IMR-90 (cell line): ENCODE measurements around the gene TTC7B. TPM values are rescaled to one million over a fixed set of nuclear protein-coding genes. Genes with fewer than 3 reads are reported as not detected.

ENCODE experiments used
- ATAC-seq: fragments of 200-7000 bp; cut with Tn5 transposase; 2 replicates; pipeline ENCODE4 v1.9.1; 2020; ENCODE audit warnings: low read depth, mild to moderate bottlenecking, moderate library complexity
- BruUV-seq: library from RNA; stranded (reverse); fragments of 400-500 nt; replicated peaks from 2 replicates; lab custom pipeline; 2021; lab: Mats Ljungman, UMichigan
- CTCF ChIA-PET: fragments of 300-600 bp; formaldehyde crosslinking; extraction: SDS; loops from one replicate; lab custom pipeline; 2021; ENCODE audit warnings: antibody characterized with exemption; lab: Yijun Ruan, JAX
- POLR2A ChIA-PET: fragments of 300-600 bp; sonication (Branson Sonifier 250); formaldehyde crosslinking; loops from one replicate; lab custom pipeline; 2022; ENCODE audit warnings: antibody characterized with exemption; ENCODE audit not compliant: unreplicated experiment; lab: Charles Lee
- DNase-seq: peaks from one replicate; pipeline ENCODE4 v3.0.0; 2013
- H2AFZ ChIP-seq: replicated peaks from 2 replicates; pipeline ENCODE3; 2013; ENCODE audit warnings: low read length, mild to moderate bottlenecking; ENCODE audit not compliant: poor library complexity
- H2AK5ac ChIP-seq: 2 replicates; pipeline ENCODE4 v1.6.1; 2013; ENCODE audit warnings: low read depth, low read length, inconsistent platforms
- H2AK9ac ChIP-seq: replicated peaks from 2 replicates; pipeline ENCODE3; 2013; ENCODE audit warnings: mild to moderate bottlenecking, low read depth, low read length, moderate library complexity; ENCODE audit not compliant: poor library complexity
- H2BK120ac ChIP-seq: 2 replicates; pipeline ENCODE4 v1.6.1; 2013; ENCODE audit warnings: low read depth, low read length, inconsistent platforms
- H2BK15ac ChIP-seq: 3 replicates; pipeline ENCODE4 v1.6.1; 2013; ENCODE audit warnings: low read depth, low read length, inconsistent platforms
- H2BK20ac ChIP-seq: 2 replicates; pipeline ENCODE4 v1.6.1; 2013; ENCODE audit warnings: low read depth, mild to moderate bottlenecking, inconsistent platforms, low read length, moderate library complexity
- H2BK5ac ChIP-seq: 2 replicates; pipeline ENCODE4 v1.6.1; 2013; ENCODE audit warnings: mild to moderate bottlenecking, low read depth, low read length, inconsistent platforms; ENCODE audit not compliant: poor library complexity, severe bottlenecking
- H3K14ac ChIP-seq: replicated peaks from 2 replicates; pipeline ENCODE4 v1.6.1; 2013; ENCODE audit warnings: low read depth, low read length, inconsistent platforms
- H3K18ac ChIP-seq: 2 replicates; pipeline ENCODE4 v1.6.1; 2013; ENCODE audit warnings: low read depth, low read length, control low read depth
- H3K23ac ChIP-seq: 2 replicates; pipeline ENCODE4 v1.6.1; 2013; ENCODE audit warnings: low read depth, low read length, inconsistent platforms
- H3K27ac ChIP-seq: 2 replicates; pipeline ENCODE4 v1.5.1; 2013; ENCODE audit warnings: mild to moderate bottlenecking, control low read depth, low read length; ENCODE audit not compliant: insufficient read depth
- H3K27me3 ChIP-seq: 2 replicates; pipeline ENCODE4 v1.6.1; 2013; ENCODE audit warnings: low read length; ENCODE audit not compliant: control insufficient read depth, insufficient read depth
- H3K36me3 ChIP-seq: 2 replicates; pipeline ENCODE4 v1.6.1; 2013; ENCODE audit warnings: low read length, mixed read lengths; ENCODE audit not compliant: control insufficient read depth, insufficient read depth
- H3K4ac ChIP-seq: 2 replicates; pipeline ENCODE4 v1.6.1; 2013; ENCODE audit warnings: low read depth, low read length, inconsistent platforms
- H3K4me1 ChIP-seq: 2 replicates; pipeline ENCODE4 v1.6.1; 2013; ENCODE audit warnings: low read length, mixed read lengths; ENCODE audit not compliant: control insufficient read depth, insufficient read depth
- H3K4me2 ChIP-seq: 2 replicates; pipeline ENCODE4 v1.6.1; 2013; ENCODE audit warnings: low read depth, mild to moderate bottlenecking, control low read depth, low read length, moderate library complexity
- H3K4me3 ChIP-seq: 2 replicates; pipeline ENCODE4 v1.5.1; 2013; ENCODE audit warnings: low read depth, mild to moderate bottlenecking, control low read depth, low read length, moderate library complexity; ENCODE audit not compliant: insufficient read depth
- H3K56ac ChIP-seq: 2 replicates; pipeline ENCODE4 v1.6.1; 2013; ENCODE audit warnings: low read length, inconsistent platforms; ENCODE audit not compliant: insufficient read depth; ENCODE audit errors: extremely low read depth
- H3K79me1 ChIP-seq, 2 experiments: 2 replicates each; pipeline ENCODE4 v1.6.1; 2013; ENCODE audit warnings: low read length in 2 of 2, inconsistent platforms in 1 of 2, low read depth in 1 of 2
- H3K9ac ChIP-seq: 2 replicates; pipeline ENCODE4 v1.6.1; 2013; ENCODE audit warnings: low read depth, low read length, control low read depth
- H3K9me1 ChIP-seq: 2 replicates; pipeline ENCODE4 v1.6.1; 2013; ENCODE audit warnings: low read length, inconsistent platforms; ENCODE audit not compliant: insufficient read depth
- H3K9me3 ChIP-seq: 2 replicates; pipeline ENCODE4 v1.6.1; 2013; ENCODE audit warnings: low read length; ENCODE audit not compliant: control insufficient read depth, insufficient read depth
- H4K20me1 ChIP-seq: 2 replicates; pipeline ENCODE4 v1.6.1; 2013; ENCODE audit warnings: low read length, inconsistent platforms; ENCODE audit not compliant: insufficient read depth
- H4K5ac ChIP-seq: 2 replicates; pipeline ENCODE4 v1.6.1; 2013; ENCODE audit warnings: mild to moderate bottlenecking, low read depth, low read length, control low read depth
- H4K8ac ChIP-seq, 2 experiments: 2 replicates each; pipeline ENCODE4 v1.6.1; 2013; ENCODE audit warnings: low read depth in 2 of 2, low read length in 2 of 2, control low read depth in 1 of 2, inconsistent platforms in 1 of 2
- H4K91ac ChIP-seq: 2 replicates; pipeline ENCODE4 v1.6.1; 2013; ENCODE audit warnings: low read depth, low read length, inconsistent platforms; ENCODE audit not compliant: insufficient read depth
- BHLHE40 ChIP-seq: fragments of 150-350 bp; IDR thresholded peaks from 2 replicates; pipeline ENCODE4 v1.6.1; 2016; ENCODE audit warnings: mild to moderate bottlenecking, low read depth, low read length
- CEBPB ChIP-seq: IDR thresholded peaks from 2 replicates; pipeline ENCODE4 v1.6.1; 2012; ENCODE audit warnings: low read depth, low read length, improper control_type of control experiment
- CHD1 ChIP-seq: IDR thresholded peaks from 2 replicates; pipeline ENCODE4 v1.6.1; 2012; ENCODE audit warnings: low read depth, low read length, improper control_type of control experiment
- FOS ChIP-seq: fragments of 150-350 bp; IDR thresholded peaks from 2 replicates; pipeline ENCODE4 v1.6.1; 2016; ENCODE audit warnings: low read depth, low read length
- MAFK ChIP-seq: IDR thresholded peaks from 2 replicates; pipeline ENCODE4 v1.6.1; 2012; ENCODE audit warnings: low read depth, low read length, improper control_type of control experiment
- MAZ ChIP-seq: IDR thresholded peaks from 2 replicates; pipeline ENCODE4 v1.6.1; 2012; ENCODE audit warnings: low read depth, mild to moderate bottlenecking, low read length, improper control_type of control experiment, moderate library complexity, borderline replicate concordance
- MXI1 ChIP-seq: IDR thresholded peaks from 2 replicates; pipeline ENCODE4 v1.6.1; 2012; ENCODE audit warnings: low read depth, mild to moderate bottlenecking, low read length, moderate library complexity, borderline replicate concordance
- NFE2L2 ChIP-seq: fragments of 150-350 bp; IDR thresholded peaks from 2 replicates; pipeline ENCODE4 v1.6.1; 2016; ENCODE audit warnings: low read depth, mild to moderate bottlenecking, low read length
- RAD21 ChIP-seq: IDR thresholded peaks from 2 replicates; pipeline ENCODE4 v1.6.1; 2012; ENCODE audit warnings: low read length, improper control_type of control experiment
- RCOR1 ChIP-seq: IDR thresholded peaks from 2 replicates; pipeline ENCODE4 v1.6.1; 2012; ENCODE audit warnings: mild to moderate bottlenecking, low read length, improper control_type of control experiment; ENCODE audit not compliant: insufficient replicate concordance
- RFX5 ChIP-seq: IDR thresholded peaks from 2 replicates; pipeline ENCODE4 v1.8.0; 2012; ENCODE audit warnings: low read depth, mild to moderate bottlenecking, low read length, moderate library complexity
- SMC3 ChIP-seq: fragments of 150-350 bp; IDR thresholded peaks from 2 replicates; pipeline ENCODE4 v1.6.1; 2016; ENCODE audit warnings: low read depth, mild to moderate bottlenecking, antibody characterized with exemption, low read length, moderate library complexity
- USF2 ChIP-seq: fragments of 150-350 bp; IDR thresholded peaks from 2 replicates; pipeline ENCODE4 v1.6.1; 2017; ENCODE audit warnings: mild to moderate bottlenecking, antibody characterized with exemption, low read length, low read depth
- WGBS, 2 experiments: methylation state at CpG; one replicate each; pipeline versions ENCODE4 v1.1.5 to v1.1.7; 2013; ENCODE audit warnings: missing lambda C conversion rate in 2 of 2; ENCODE audit not compliant: insufficient read length in 1 of 2; ENCODE audit errors: extremely low coverage in 2 of 2; 5-methylcytosine and 5-hydroxymethylcytosine counted together
- dilution Hi-C: fragments of 300-500 bp; cut with HindIII; formaldehyde crosslinking; loops from one replicate; pipeline ENCODE4 v1.14.3; 2018; ENCODE audit warnings: low sequenced_read_pairs; ENCODE audit not compliant: unreplicated experiment
- in situ Hi-C: fragments of 300-500 bp; cut with MboI; formaldehyde crosslinking; loops from 3 replicates; pipeline ENCODE4 v1.14.3; 2019; ENCODE audit warnings: low sequenced_read_pairs, inconsistent platforms, mixed read lengths
- intact Hi-C: fragments of 100-400 bp; cut with micrococcal nuclease; formaldehyde crosslinking; loops from 2 replicates; pipeline ENCODE4 v1.10.0; 2022
- polyA plus RNA-seq, 3 experiments: library from polyadenylated mRNA; depleted of rRNA; stranded (reverse); fragments of >200 nt; gene quantifications; 2 replicates each; pipeline ENCODE4 v1.2.3, GENCODE V29; 2012; ENCODE audit warnings: low replicate concordance in 1 of 3
- total RNA-seq: library from RNA; depleted of rRNA; stranded (reverse); fragments of >200 nt; gene quantifications from 2 replicates; pipeline ENCODE4 v1.2.3, GENCODE V29; 2012
- TF ChIP-seq, protein P1 (sequence below): conservative IDR thresholded peaks from 2 replicates; pipeline ENCODE4 v1.5.1; 2012; ENCODE audit warnings: mild to moderate bottlenecking, low read depth, low read length, improper control_type of control experiment
- TF ChIP-seq, protein P2 (sequence below): fragments of 150-350 bp; IDR thresholded peaks from 2 replicates; pipeline ENCODE4 v1.6.1; 2016; ENCODE audit warnings: low read depth, mild to moderate bottlenecking, low read length, moderate library complexity, borderline replicate concordance

Gene TTC7B
- total and polyA plus RNA-seq, 2 of the 4 experiments (the other 2 are of a cell fraction) = 18.1 to 35.3 TPM

DNA sequence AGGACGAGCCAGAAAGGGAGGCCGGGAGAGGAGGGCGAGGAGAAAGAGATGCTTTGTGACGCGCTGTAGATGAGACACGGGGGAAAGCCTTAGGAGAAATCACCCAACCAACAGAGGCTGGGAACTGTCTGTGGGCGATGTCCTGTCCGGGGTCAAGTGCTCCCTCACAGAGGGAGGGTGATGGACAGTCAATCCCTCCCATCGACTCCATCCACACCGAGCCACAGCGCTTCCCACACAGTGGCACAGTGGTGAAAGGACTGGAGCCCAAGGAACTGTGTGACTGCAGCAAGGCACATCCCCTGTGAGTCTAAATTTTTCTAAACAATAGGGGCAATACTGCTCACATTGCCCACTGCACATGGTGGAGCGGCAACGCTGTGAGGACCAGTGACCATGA lies 89.1 kb downstream of the TTC7B start:
- Histone ChIP-seq H3K79me1 (0 out of 4 replicates have a peak, but pooled peaks cover 0 to 3% of the 10 kb centered on the region in 2 experiments), H2BK20ac (no peak overlapping the region), H3K4me2 (no peak overlapping the region), H3K4me3 (no peak overlapping the region), H3K36me3 (peaks cover 6% of the 10 kb centered on the region; the same call in 1 of the 2 replicates), H3K9ac (no peak overlapping the region), H3K27ac (no peak overlapping the region), H2AK9ac (no peak overlapping the region), H2AFZ (peak overlapping the region; percentile 13), H3K4me1 (no peaks in the 10 kb centered on the region), H4K5ac (no peak overlapping the region), H2BK5ac (no peak overlapping the region), H3K23ac (no peak overlapping the region), H3K9me3 (no peaks in the 10 kb centered on the region), H3K14ac (no peak overlapping the region), H3K27me3 (no peaks in the 10 kb centered on the region), H4K91ac (no peak overlapping the region), H4K20me1 (no peaks in the 10 kb centered on the region), H3K56ac (no peak overlapping the region), H2BK15ac (no peak overlapping the region), H2AK5ac (no peak overlapping the region), H3K4ac (no peak overlapping the region), H3K18ac (no peak overlapping the region), H4K8ac (no peak overlapping the region), H2BK120ac (no peak overlapping the region), H3K9me1 (peaks cover 3% of the 10 kb centered on the region; the same call in 1 of the 2 replicates)
- no CpG with 5 or more reads among the region's 13 CpGs for WGBS, 2 experiments
- BruUV-seq = no TSS peak
- ATAC-seq (no peak), DNase-seq (no peak)
- TF ChIP-seq NFE2L2 (no peak), FOS (no peak), BHLHE40 (no peak), MAFK (no peak), SMC3 (no peak), RCOR1 (no peak), USF2 (no peak), MXI1 (no peak), CEBPB (no peak), RAD21 (no peak), CHD1 (no peak), MAZ (no peak), RFX5 (no peak)
- TF ChIP-seq, protein P1, sequence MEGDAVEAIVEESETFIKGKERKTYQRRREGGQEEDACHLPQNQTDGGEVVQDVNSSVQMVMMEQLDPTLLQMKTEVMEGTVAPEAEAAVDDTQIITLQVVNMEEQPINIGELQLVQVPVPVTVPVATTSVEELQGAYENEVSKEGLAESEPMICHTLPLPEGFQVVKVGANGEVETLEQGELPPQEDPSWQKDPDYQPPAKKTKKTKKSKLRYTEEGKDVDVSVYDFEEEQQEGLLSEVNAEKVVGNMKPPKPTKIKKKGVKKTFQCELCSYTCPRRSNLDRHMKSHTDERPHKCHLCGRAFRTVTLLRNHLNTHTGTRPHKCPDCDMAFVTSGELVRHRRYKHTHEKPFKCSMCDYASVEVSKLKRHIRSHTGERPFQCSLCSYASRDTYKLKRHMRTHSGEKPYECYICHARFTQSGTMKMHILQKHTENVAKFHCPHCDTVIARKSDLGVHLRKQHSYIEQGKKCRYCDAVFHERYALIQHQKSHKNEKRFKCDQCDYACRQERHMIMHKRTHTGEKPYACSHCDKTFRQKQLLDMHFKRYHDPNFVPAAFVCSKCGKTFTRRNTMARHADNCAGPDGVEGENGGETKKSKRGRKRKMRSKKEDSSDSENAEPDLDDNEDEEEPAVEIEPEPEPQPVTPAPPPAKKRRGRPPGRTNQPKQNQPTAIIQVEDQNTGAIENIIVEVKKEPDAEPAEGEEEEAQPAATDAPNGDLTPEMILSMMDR = no peak
- TF ChIP-seq, protein P2, sequence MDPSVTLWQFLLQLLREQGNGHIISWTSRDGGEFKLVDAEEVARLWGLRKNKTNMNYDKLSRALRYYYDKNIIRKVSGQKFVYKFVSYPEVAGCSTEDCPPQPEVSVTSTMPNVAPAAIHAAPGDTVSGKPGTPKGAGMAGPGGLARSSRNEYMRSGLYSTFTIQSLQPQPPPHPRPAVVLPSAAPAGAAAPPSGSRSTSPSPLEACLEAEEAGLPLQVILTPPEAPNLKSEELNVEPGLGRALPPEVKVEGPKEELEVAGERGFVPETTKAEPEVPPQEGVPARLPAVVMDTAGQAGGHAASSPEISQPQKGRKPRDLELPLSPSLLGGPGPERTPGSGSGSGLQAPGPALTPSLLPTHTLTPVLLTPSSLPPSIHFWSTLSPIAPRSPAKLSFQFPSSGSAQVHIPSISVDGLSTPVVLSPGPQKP = no peak
- dilution Hi-C loops = no loop called here
- ChIA-PET POLR2A (no interaction called here), CTCF (no interaction called here)
- intact Hi-C loops = loop anchor here (10.0 kb wide), 1 partner anchor 448 kb away; no protein-coding TSS in a partner anchor
- in situ Hi-C loops = no loop called here
